Activated CD8-positive, alpha-beta T cell treated with anti-CD3 and anti-CD28 coated beads, Interleukin-2, amount 10 ng/mL, durations not matched to agents 7 days and 5 days (primary cell): ENCODE measurements around the gene SLA2. TPM values are rescaled to one million over a fixed set of nuclear protein-coding genes. Genes with fewer than 3 reads are reported as not detected.
A peak's percentile ranks its signal among the peaks of the same experiment; 100 is the strongest.
"Not testable (repeated sequence)": the region's sequence is repeated elsewhere in the genome, so short reads cannot be mapped to it uniquely, and the experiment has no call there.

ENCODE experiments used
- ATAC-seq: fragments of 150-1000 bp; cut with Tn5 transposase; one replicate; pipeline ENCODE4 v1.10.0; 2021; ENCODE audit warnings: moderate library complexity
- CTCF ChIA-PET: fragments of 350-600 bp; sonication (Branson Sonifier 250); formaldehyde crosslinking; loops from one replicate; lab custom pipeline; 2021; ENCODE audit warnings: antibody characterized with exemption; lab: Charles Lee
- POLR2A ChIA-PET: fragments of 350-600 bp; sonication (Branson Sonifier 250); formaldehyde crosslinking; loops from one replicate; lab custom pipeline; 2021; ENCODE audit warnings: antibody characterized with exemption; lab: Charles Lee
- DNase-seq: peaks from one replicate; pipeline ENCODE4 v3.0.0-alpha.2; 2020
- H3K27ac Mint-ChIP-seq: one replicate; pipeline ENCODE4 v1.8.0; 2021; ENCODE audit warnings: mild to moderate bottlenecking, mixed read lengths
- H3K27me3 Mint-ChIP-seq: one replicate; pipeline ENCODE4 v1.8.0; 2021; ENCODE audit warnings: low read depth, mixed read lengths
- H3K36me3 Mint-ChIP-seq: one replicate; pipeline ENCODE4 v1.8.0; 2021; ENCODE audit warnings: low read depth, mixed read lengths
- H3K4me1 Mint-ChIP-seq: one replicate; pipeline ENCODE4 v1.8.0; 2021; ENCODE audit warnings: low read depth, mixed read lengths
- H3K4me3 Mint-ChIP-seq: one replicate; pipeline ENCODE4 v1.8.0; 2021; ENCODE audit warnings: mild to moderate bottlenecking, mixed read lengths
- H3K9me3 Mint-ChIP-seq: one replicate; pipeline ENCODE4 v1.8.0; 2022; ENCODE audit warnings: mixed read lengths; ENCODE audit not compliant: insufficient read depth
- total RNA-seq, 2 experiments: library from RNA; stranded (reverse); gene quantifications; one replicate each; pipeline ENCODE4 v1.2.3, GENCODE V29; 2021

The SLA2 gene
- total RNA-seq, 2 experiments from 2014 or later, result 131 to 137 TPM

- Mint-ChIP-seq H3K9me3 (no peaks in the 10 kb centered on the region), H3K36me3 (peaks cover 55% of the 10 kb centered on the region), H3K27ac (peak overlapping the region; percentile 93), H3K4me3 (peak overlapping the region; percentile 99), H3K4me1 (peaks cover 51% of the 10 kb centered on the region), H3K27me3 (no peaks in the 10 kb centered on the region)
- POLR2A ChIA-PET, result interaction anchor here (0.8 to 4.3 kb wide), 16 partner anchors 11 to 595 kb away, joined by 3 to 42 read pairs (median 6); partner anchors contain the start of genes RAB5IF and TGIF2
- CTCF ChIA-PET, result interaction anchor here (0.8 to 4.8 kb wide), 17 partner anchors 10 to 167 kb away, joined by 3 to 43 read pairs (median 5); partner anchors contain the start of genes DSN1, NDRG3 and RAB5IF
- ATAC-seq (peak; percentile 9), DNase-seq (no peak)
These were observed 643 bp downstream of the SLA2 start for GRCh38 chr20:36645353-36645752.

DNA sequence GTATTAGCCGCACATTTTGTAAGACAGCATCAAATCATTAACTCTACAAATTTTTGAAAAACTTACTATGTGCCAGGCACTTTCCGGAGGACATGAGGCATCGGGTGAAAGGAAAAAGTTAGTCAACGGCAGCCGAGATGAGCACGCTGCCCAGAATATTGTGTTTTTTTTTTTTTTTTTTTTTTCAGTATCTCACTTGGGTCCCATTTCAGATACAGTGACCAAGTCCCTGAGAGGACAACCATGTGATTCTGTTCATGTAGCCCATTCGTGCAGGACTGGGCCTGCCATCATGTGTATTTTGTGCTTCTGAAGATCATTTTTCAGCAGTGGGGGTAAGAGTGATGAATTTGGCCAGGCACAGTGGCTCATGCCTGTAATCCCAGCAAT is 1.3 kb downstream of the SLA2 start:
- Mint-ChIP-seq H3K9me3 (no peaks in the 10 kb centered on the region), H3K4me3 (peak overlapping the region; percentile 99), H3K27ac (peak overlapping the region; percentile 93), H3K4me1 (peaks cover 51% of the 10 kb centered on the region), H3K27me3 (no peaks in the 10 kb centered on the region), H3K36me3 (peaks cover 61% of the 10 kb centered on the region)
- ChIA-PET CTCF (interaction anchor here (0.9 to 4.8 kb wide), 14 partner anchors 12 to 222 kb away, joined by 3 to 43 read pairs (median 5); partner anchors contain the start of genes DSN1 and RAB5IF), POLR2A (interaction anchor here (1.9 to 4.3 kb wide), 7 partner anchors 10 to 191 kb away, joined by 5 to 42 read pairs (median 16); partner anchors contain the start of genes RAB5IF and TGIF2)
- ATAC-seq, result peak; percentile 42
- peak; percentile 49 for DNase-seq

DNA sequence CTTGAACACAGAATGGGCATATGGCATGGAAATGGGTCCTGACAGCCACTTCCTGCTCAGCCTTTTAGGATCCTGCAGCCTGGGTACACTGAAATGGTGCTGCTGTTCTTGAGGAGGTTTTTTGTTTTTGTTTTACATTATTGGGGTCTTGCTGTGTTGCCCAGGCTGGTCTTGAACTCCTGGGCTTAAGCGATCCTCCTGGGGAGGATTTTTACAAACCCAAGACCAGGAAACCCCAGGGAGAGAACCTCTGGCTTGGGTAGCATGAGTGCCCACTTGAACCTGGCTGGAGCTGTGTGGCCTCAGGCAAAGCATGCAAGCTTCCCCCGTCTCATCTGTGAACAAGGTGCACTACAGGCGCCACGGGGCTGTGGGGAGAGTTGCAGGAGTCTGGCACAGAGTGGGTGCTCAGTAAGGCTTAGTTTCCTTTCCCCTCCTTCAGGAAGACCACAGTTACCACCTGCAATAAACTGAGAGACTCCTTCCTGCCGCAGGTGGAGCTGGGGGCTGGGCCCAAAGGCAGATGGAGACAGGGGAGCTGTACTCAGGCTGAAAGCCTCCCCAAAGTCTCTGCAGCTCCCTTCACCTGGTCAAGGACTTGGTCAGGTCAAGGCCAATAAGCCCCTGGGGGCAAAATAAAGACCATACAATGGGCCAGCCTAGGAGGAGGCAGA is 1.8 kb downstream of the SLA2 start:
- Mint-ChIP-seq H3K4me3 (peak overlapping the region; percentile 99), H3K27me3 (no peaks in the 10 kb centered on the region), H3K4me1 (peaks cover 50% of the 10 kb centered on the region), H3K9me3 (no peaks in the 10 kb centered on the region), H3K27ac (peak overlapping the region; percentile 93), H3K36me3 (peaks cover 64% of the 10 kb centered on the region)
- ChIA-PET POLR2A (interaction anchor here (0.6 to 4.3 kb wide), 9 partner anchors 10 to 192 kb away, joined by 3 to 42 read pairs (median 10); partner anchors contain the start of genes RAB5IF and TGIF2), CTCF (interaction anchor here (0.9 to 4.8 kb wide), 15 partner anchors 13 to 223 kb away, joined by 3 to 43 read pairs (median 5); partner anchors contain the start of genes DSN1 and RAB5IF)
- DNase-seq (peak; percentile 81), ATAC-seq (peak; percentile 81)

DNA sequence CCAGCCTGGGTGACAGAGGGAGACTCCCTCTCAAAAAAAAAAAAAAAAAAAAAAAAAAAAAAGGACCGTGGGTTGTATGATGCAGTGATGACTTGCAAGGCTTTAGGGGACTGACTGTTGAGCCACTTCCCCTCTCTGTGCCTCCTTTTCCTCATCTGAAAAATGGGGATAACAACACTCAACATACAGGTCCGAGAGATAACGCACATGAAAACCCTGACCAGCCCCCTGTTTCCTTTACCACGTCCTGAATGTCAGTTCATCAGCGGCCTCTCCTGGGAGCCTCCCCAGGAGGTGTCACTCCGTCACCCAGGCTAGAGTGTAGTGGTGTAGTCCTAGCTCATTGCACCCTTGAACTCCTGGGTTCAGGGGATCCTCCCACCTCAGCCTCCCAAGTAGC is 3.9 kb downstream of the SLA2 start:
- DNase-seq (no peak), ATAC-seq (no peak)
- Mint-ChIP-seq H3K36me3 (peaks cover 80% of the 10 kb centered on the region), H3K9me3 (no peaks in the 10 kb centered on the region), H3K4me3 (peak overlapping the region; percentile 99), H3K27me3 (no peaks in the 10 kb centered on the region), H3K27ac (peak overlapping the region; percentile 86), H3K4me1 (peaks cover 48% of the 10 kb centered on the region)
- POLR2A ChIA-PET, result interaction anchor here (0.7 to 4.3 kb wide), 5 partner anchors 10 to 37 kb away, joined by 3 to 42 read pairs (median 4); partner anchors contain the start of gene RAB5IF
- CTCF ChIA-PET, result interaction anchor here (0.7 to 3.1 kb wide), 5 partner anchors 12 to 132 kb away, joined by 3 to 13 read pairs (median 4); partner anchors contain the start of genes DSN1 and RAB5IF

- H3K4me3 Mint-ChIP-seq, result no peak overlapping the region
- H3K36me3 Mint-ChIP-seq, result peaks cover 81% of the 10 kb centered on the region
- POLR2A ChIA-PET, result interaction anchor here (1.2 kb wide), 1 partner anchor 11 kb away, joined by 4 read pairs; no protein-coding TSS in a partner anchor
These were observed 4.5 kb downstream of the SLA2 start for GRCh38 chr20:36641506-36641843.

DNA sequence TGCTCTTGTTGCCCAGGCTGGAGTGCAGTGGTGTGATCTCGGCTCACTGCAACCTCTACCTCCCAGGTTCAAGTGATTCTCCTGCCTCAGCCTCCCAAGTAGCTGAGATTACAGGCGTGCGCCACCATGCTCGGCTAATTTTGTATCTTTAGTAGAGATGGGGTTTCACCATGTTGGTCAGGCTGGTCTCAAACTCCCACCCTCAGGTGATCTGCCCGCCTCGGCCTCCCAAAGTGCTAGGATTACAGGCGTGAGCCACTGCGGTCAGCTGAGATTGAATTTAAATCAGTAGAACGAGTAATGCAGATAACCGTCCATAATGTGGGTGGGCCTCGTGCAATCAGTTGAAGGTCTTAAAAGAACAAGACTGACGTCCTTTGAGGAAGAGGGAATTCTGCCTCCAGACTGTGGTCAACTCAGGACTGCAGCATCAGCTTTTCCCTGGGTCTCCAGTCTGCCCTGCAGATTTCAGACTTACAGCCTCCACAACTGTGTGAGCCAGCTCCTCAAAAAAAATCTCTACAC is 7.1 kb downstream of the SLA2 start:
- CTCF ChIA-PET, POLR2A ChIA-PET, H3K27me3 Mint-ChIP-seq, H3K4me3 Mint-ChIP-seq, DNase-seq, H3K27ac Mint-ChIP-seq, ATAC-seq, H3K9me3 Mint-ChIP-seq: not testable (repeated sequence)
- Mint-ChIP-seq H3K36me3 (peaks cover 77% of the 10 kb centered on the region), H3K4me1 (peaks cover 48% of the 10 kb centered on the region)

More at GRCh38 chr20:36641506-36641843, 4.5 kb downstream of the SLA2 start:
- CTCF ChIA-PET, result interaction anchor here (1.7 kb wide), 1 partner anchor 13 kb away, joined by 4 read pairs; no protein-coding TSS in a partner anchor
- ATAC-seq, result no peak
- no peak for DNase-seq
- Mint-ChIP-seq H3K27ac (peak overlapping the region; percentile 79), H3K27me3 (no peaks in the 10 kb centered on the region), H3K4me1 (peaks cover 45% of the 10 kb centered on the region), H3K9me3 (no peaks in the 10 kb centered on the region)

DNA sequence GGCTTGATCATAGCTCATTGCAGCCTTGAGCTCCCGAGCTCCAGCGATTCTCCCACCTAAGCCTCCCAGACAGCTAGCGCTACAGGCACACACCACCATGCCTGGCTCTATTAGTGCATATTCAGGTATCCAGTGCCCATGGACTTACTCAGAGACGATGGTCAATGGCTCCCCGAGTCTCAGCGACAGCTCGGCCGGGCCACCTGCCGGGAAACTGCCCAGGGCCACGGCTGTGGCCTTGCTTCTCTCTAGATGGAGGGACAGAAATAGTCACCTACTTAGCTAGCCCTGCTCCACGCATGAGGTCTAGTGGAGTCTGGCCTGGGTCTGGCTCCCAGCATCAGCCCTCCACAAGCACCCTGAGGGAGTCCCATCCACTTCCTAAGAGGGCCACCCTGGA is 11.7 kb downstream of the SLA2 start:
- H3K27me3 Mint-ChIP-seq, result no peaks in the 10 kb centered on the region
- H3K27ac Mint-ChIP-seq, result peak overlapping the region; percentile 85
- no peak overlapping the region for H3K4me3 Mint-ChIP-seq
- POLR2A ChIA-PET, result interaction anchor here (0.6 to 1.6 kb wide), 5 partner anchors 10 to 1229 kb away, joined by 3 to 5 read pairs (median 4); partner anchors contain the start of gene SLA2
- peaks cover 56% of the 10 kb centered on the region for H3K4me1 Mint-ChIP-seq
- H3K9me3 Mint-ChIP-seq, result no peaks in the 10 kb centered on the region
- CTCF ChIA-PET, result no interaction called here
- H3K36me3 Mint-ChIP-seq, result peaks cover 79% of the 10 kb centered on the region
- no peak for DNase-seq
- no peak for ATAC-seq

- H3K27me3 Mint-ChIP-seq, result no peaks in the 10 kb centered on the region
- H3K4me3 Mint-ChIP-seq, result no peak overlapping the region
- peaks cover 73% of the 10 kb centered on the region for H3K36me3 Mint-ChIP-seq
- no peaks in the 10 kb centered on the region for H3K9me3 Mint-ChIP-seq
- DNase-seq (no peak), ATAC-seq (no peak)
- peak overlapping the region; percentile 60 for H3K27ac Mint-ChIP-seq
- H3K4me1 Mint-ChIP-seq, result peaks cover 66% of the 10 kb centered on the region
- ChIA-PET POLR2A (interaction anchor here (0.5 to 2.1 kb wide), 5 partner anchors 10 to 508 kb away, joined by 3 to 10 read pairs (median 4); partner anchors contain the start of gene SLA2), CTCF (no interaction called here)
These were observed 12.7 kb downstream of the SLA2 start for GRCh38 chr20:36633285-36633772.

DNA sequence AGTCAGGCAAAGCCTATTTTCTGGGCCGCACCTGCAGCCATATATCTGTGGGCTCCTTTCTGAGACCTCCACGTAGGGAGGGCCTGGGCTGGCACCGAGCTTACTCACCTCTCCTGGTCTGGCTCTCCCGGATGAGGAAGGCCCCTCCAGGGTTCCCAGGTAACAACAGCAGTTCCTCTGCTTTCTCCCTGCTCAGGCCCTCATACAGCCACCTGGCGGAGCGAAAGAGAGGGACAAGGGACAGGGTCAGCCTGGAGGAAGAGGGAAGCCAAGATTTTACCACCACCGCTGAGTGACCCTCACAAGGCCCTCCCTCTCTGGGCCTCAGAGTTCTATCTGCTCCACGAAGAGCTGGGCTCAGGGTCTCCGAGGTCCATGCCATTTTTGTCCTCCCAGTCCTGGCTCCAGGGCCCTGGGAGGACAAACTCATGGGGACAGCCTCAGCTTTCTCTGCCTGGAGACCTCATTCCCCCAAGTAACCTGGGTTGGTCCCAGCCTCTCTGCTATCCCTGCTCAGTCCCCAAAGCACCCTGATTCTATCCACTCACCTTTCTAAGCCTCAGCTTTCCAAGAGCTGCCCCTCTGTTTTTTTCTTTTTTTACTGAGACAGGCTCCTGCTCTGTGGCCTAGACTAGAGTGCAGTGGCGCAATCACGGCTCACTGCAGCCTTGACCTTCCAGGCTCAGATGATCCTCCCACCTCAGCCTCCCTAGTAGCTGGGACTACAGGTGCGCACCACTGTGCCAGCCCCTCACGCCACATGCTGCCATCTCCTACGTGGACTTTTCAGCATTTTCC is 13.3 kb downstream of the SLA2 start:
- H3K27me3 Mint-ChIP-seq, result no peaks in the 10 kb centered on the region
- peaks cover 70% of the 10 kb centered on the region for H3K4me1 Mint-ChIP-seq
- H3K4me3 Mint-ChIP-seq, result no peak overlapping the region
- H3K27ac Mint-ChIP-seq, result peak overlapping the region; percentile 96
- ATAC-seq, result no peak
- DNase-seq, result no peak
- H3K9me3 Mint-ChIP-seq, result no peaks in the 10 kb centered on the region
- ChIA-PET CTCF (interaction anchor here (1.2 kb wide), 1 partner anchor 13 kb away, joined by 5 read pairs; the partner anchor contains the start of gene SLA2), POLR2A (interaction anchor here (0.8 to 2.1 kb wide), 4 partner anchors 10 to 49 kb away, joined by 3 to 10 read pairs (median 4); partner anchors contain the start of gene SLA2)
- H3K36me3 Mint-ChIP-seq, result peaks cover 73% of the 10 kb centered on the region

DNA sequence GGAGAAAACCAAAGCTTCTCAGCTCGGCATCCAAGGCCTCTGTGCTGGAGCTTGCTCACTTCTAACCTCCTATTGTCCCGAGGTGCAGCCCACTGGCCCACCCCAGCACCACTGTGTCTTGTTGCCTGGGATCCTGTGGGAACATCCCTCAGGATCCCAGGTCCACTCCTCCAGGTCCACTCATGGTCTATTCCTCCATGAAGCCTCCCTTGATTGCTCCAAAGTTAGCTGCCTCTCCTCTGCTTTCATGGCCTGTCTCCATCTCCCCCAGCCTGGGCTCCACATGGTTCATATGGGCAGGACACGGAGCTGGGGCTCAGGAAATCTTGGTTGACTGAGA is 13.9 kb downstream of the SLA2 start:
- Mint-ChIP-seq H3K27me3 (no peaks in the 10 kb centered on the region), H3K36me3 (peaks cover 74% of the 10 kb centered on the region), H3K4me3 (no peak overlapping the region), H3K9me3 (no peaks in the 10 kb centered on the region), H3K4me1 (peaks cover 73% of the 10 kb centered on the region), H3K27ac (peak overlapping the region; percentile 96)
- CTCF ChIA-PET, result interaction anchor here (1.2 kb wide), 1 partner anchor 13 kb away, joined by 5 read pairs; the partner anchor contains the start of gene SLA2
- DNase-seq (no peak), ATAC-seq (no peak)
- POLR2A ChIA-PET, result interaction anchor here (0.8 to 2.1 kb wide), 3 partner anchors 11 to 49 kb away, joined by 3 to 10 read pairs (median 3); partner anchors contain the start of gene SLA2
